ENCODE results near the gene FCRL6. TPM values are rescaled to one million over a fixed set of nuclear protein-coding genes. Genes with fewer than 3 reads are reported as not detected.

Gene FCRL6
- total RNA-seq (0.33 TPM), polyA plus RNA-seq (0.57 TPM)
- long read RNA-seq, donor 1, result 0 reads
- long read RNA-seq, donor 2, result 0 reads
- long read RNA-seq, donor 3, result 0 reads
- long read RNA-seq, donor 4, result 0 reads
- long read RNA-seq, donor 5, result 0 reads
- long read RNA-seq, donor 6, result 0 reads
- long read RNA-seq, donor 7, result 0 reads
- long read RNA-seq, donor 8, result 0 reads
- long read RNA-seq, donor 9, result 0 reads
- long read RNA-seq, donor 10, result 0 reads

- no peaks in the 10 kb centered on the region for H3K9me3 ChIP-seq (ENCODE audit: control insufficient read depth in 2 of 2, insufficient read depth in 1 of 2, low read length in 1 of 2)
- H3K4me1 ChIP-seq (ENCODE audit: control insufficient read depth in 2 of 2, insufficient read depth in 2 of 2, low read length in 2 of 2), result peaks cover 14 to 16% of the 10 kb centered on the region in 2 donors
- WGBS, result 95% methylated on average over 8 of the region's 8 CpGs
- H3K27me3 ChIP-seq (ENCODE audit: control insufficient read depth in 2 of 2, insufficient read depth in 1 of 2, low read length in 1 of 2), result peaks cover 0 to 5% of the 10 kb centered on the region in 2 donors
- no peak within 1 kb of the TSS for H3K27ac ChIP-seq (ENCODE audit: low read depth in 1 of 2, low read length in 1 of 2)
- no peaks in the 10 kb centered on the region for H3K36me3 ChIP-seq (ENCODE audit: control insufficient read depth in 2 of 2, insufficient read depth in 2 of 2, low read length in 1 of 2)
- H3K4me3 ChIP-seq (ENCODE audit: low read length in 2 of 2), result no peak within 1 kb of the TSS
- DNase-seq (ENCODE audit: low read depth in 6 of 9, low spot score in 9 of 9), result no peak
Observed at GRCh38 chr1:159802111-159802510, at the start of gene FCRL6. Gene FCRL6 (plus strand): TSS chr1:159802360. CDS start chr1:159802425, 65 bp downstream.

- Histone ChIP-seq H3K36me3 (ENCODE audit: control insufficient read depth in 2 of 2, insufficient read depth in 2 of 2, low read length in 1 of 2) (no peaks in the 10 kb centered on the region), H3K27me3 (ENCODE audit: control insufficient read depth in 2 of 2, insufficient read depth in 1 of 2, low read length in 1 of 2) (no peaks in the 10 kb centered on the region), H3K27ac (ENCODE audit: low read depth in 1 of 2, low read length in 1 of 2) (no peak overlapping the region), H3K4me3 (ENCODE audit: low read length in 2 of 2) (no peak overlapping the region), H3K4me1 (ENCODE audit: control insufficient read depth in 2 of 2, insufficient read depth in 2 of 2, low read length in 2 of 2) (no peaks in the 10 kb centered on the region), H3K9me3 (ENCODE audit: control insufficient read depth in 2 of 2, insufficient read depth in 1 of 2, low read length in 1 of 2) (no peaks in the 10 kb centered on the region)
- WGBS, result 95% methylated on average over 4 of the region's 4 CpGs
- no peak for DNase-seq (ENCODE audit: low read depth in 6 of 9, low spot score in 9 of 9)
Observed at GRCh38 chr1:159753386-159753785, 48.8 kb upstream of the FCRL6 start.

- no peak for DNase-seq (ENCODE audit: low read depth in 6 of 9, low spot score in 9 of 9)
- 87% methylated on average over 3 of the region's 3 CpGs for WGBS
Observed at GRCh38 chr1:159755451-159756007, 46.6 kb upstream of the FCRL6 start.

GRCh38 chr1:159756397-159756796, 45.8 kb upstream of the FCRL6 start:
- Histone ChIP-seq H3K27me3 (ENCODE audit: control insufficient read depth in 2 of 2, insufficient read depth in 1 of 2, low read length in 1 of 2) (no peaks in the 10 kb centered on the region), H3K9me3 (ENCODE audit: control insufficient read depth in 2 of 2, insufficient read depth in 1 of 2, low read length in 1 of 2) (no peaks in the 10 kb centered on the region), H3K36me3 (ENCODE audit: control insufficient read depth in 2 of 2, insufficient read depth in 2 of 2, low read length in 1 of 2) (no peaks in the 10 kb centered on the region), H3K27ac (ENCODE audit: low read depth in 1 of 2, low read length in 1 of 2) (no peak overlapping the region), H3K4me1 (ENCODE audit: control insufficient read depth in 2 of 2, insufficient read depth in 2 of 2, low read length in 2 of 2) (no peaks in the 10 kb centered on the region), H3K4me3 (ENCODE audit: low read length in 2 of 2) (no peak overlapping the region)
- DNase-seq (ENCODE audit: low read depth in 6 of 9, low spot score in 9 of 9), result no peak

More at GRCh38 chr1:159755451-159756007, 46.6 kb upstream of the FCRL6 start:
- no peaks in the 10 kb centered on the region for H3K36me3 ChIP-seq (ENCODE audit: control insufficient read depth in 2 of 2, insufficient read depth in 2 of 2, low read length in 1 of 2)
- no peaks in the 10 kb centered on the region for H3K27me3 ChIP-seq (ENCODE audit: control insufficient read depth in 2 of 2, insufficient read depth in 1 of 2, low read length in 1 of 2)
- no peaks in the 10 kb centered on the region for H3K4me1 ChIP-seq (ENCODE audit: control insufficient read depth in 2 of 2, insufficient read depth in 2 of 2, low read length in 2 of 2)
- H3K9me3 ChIP-seq (ENCODE audit: control insufficient read depth in 2 of 2, insufficient read depth in 1 of 2, low read length in 1 of 2), result no peaks in the 10 kb centered on the region
- no peak overlapping the region for H3K27ac ChIP-seq (ENCODE audit: low read depth in 1 of 2, low read length in 1 of 2)
- no peak overlapping the region for H3K4me3 ChIP-seq (ENCODE audit: low read length in 2 of 2)

GRCh38 chr1:159763686-159764085, 38.5 kb upstream of the FCRL6 start:
- H3K27me3 ChIP-seq (ENCODE audit: control insufficient read depth in 2 of 2, insufficient read depth in 1 of 2, low read length in 1 of 2), result no peaks in the 10 kb centered on the region
- no peak overlapping the region for H3K27ac ChIP-seq (ENCODE audit: low read depth in 1 of 2, low read length in 1 of 2)
- 29% methylated on average over 1 of the region's 1 CpG for WGBS
- no peak overlapping the region for H3K4me3 ChIP-seq (ENCODE audit: low read length in 2 of 2)
- H3K4me1 ChIP-seq (ENCODE audit: control insufficient read depth in 2 of 2, insufficient read depth in 2 of 2, low read length in 2 of 2), result no peaks in the 10 kb centered on the region
- no peaks in the 10 kb centered on the region for H3K9me3 ChIP-seq (ENCODE audit: control insufficient read depth in 2 of 2, insufficient read depth in 1 of 2, low read length in 1 of 2)
- DNase-seq (ENCODE audit: low read depth in 6 of 9, low spot score in 9 of 9), result no peak
- no peaks in the 10 kb centered on the region for H3K36me3 ChIP-seq (ENCODE audit: control insufficient read depth in 2 of 2, insufficient read depth in 2 of 2, low read length in 1 of 2)

- Histone ChIP-seq H3K4me1 (ENCODE audit: control insufficient read depth in 2 of 2, insufficient read depth in 2 of 2, low read length in 2 of 2) (no peaks in the 10 kb centered on the region), H3K27me3 (ENCODE audit: control insufficient read depth in 2 of 2, insufficient read depth in 1 of 2, low read length in 1 of 2) (no peaks in the 10 kb centered on the region), H3K9me3 (ENCODE audit: control insufficient read depth in 2 of 2, insufficient read depth in 1 of 2, low read length in 1 of 2) (no peaks in the 10 kb centered on the region), H3K36me3 (ENCODE audit: control insufficient read depth in 2 of 2, insufficient read depth in 2 of 2, low read length in 1 of 2) (no peaks in the 10 kb centered on the region), H3K4me3 (ENCODE audit: low read length in 2 of 2) (no peak overlapping the region), H3K27ac (ENCODE audit: low read depth in 1 of 2, low read length in 1 of 2) (no peak overlapping the region)
- WGBS, result 99% methylated on average over 3 of the region's 3 CpGs
- DNase-seq (ENCODE audit: low read depth in 6 of 9, low spot score in 9 of 9), result no peak
Observed at GRCh38 chr1:159765806-159766205, 36.4 kb upstream of the FCRL6 start.

- no peaks in the 10 kb centered on the region for H3K4me1 ChIP-seq (ENCODE audit: control insufficient read depth in 2 of 2, insufficient read depth in 2 of 2, low read length in 2 of 2)
- H3K4me3 ChIP-seq (ENCODE audit: low read length in 2 of 2), result no peak overlapping the region
- H3K27ac ChIP-seq (ENCODE audit: low read depth in 1 of 2, low read length in 1 of 2), result no peak overlapping the region
- peaks cover 0 to 3% of the 10 kb centered on the region in 2 donors for H3K27me3 ChIP-seq (ENCODE audit: control insufficient read depth in 2 of 2, insufficient read depth in 1 of 2, low read length in 1 of 2)
- WGBS, result 99% methylated on average over 2 of the region's 2 CpGs
- no peaks in the 10 kb centered on the region for H3K9me3 ChIP-seq (ENCODE audit: control insufficient read depth in 2 of 2, insufficient read depth in 1 of 2, low read length in 1 of 2)
- no peaks in the 10 kb centered on the region for H3K36me3 ChIP-seq (ENCODE audit: control insufficient read depth in 2 of 2, insufficient read depth in 2 of 2, low read length in 1 of 2)
- no peak for DNase-seq (ENCODE audit: low read depth in 6 of 9, low spot score in 9 of 9)
Observed at GRCh38 chr1:159771127-159771895, 30.8 kb upstream of the FCRL6 start.

GRCh38 chr1:159774465-159774864, 27.7 kb upstream of the FCRL6 start:
- H3K36me3 ChIP-seq (ENCODE audit: control insufficient read depth in 2 of 2, insufficient read depth in 2 of 2, low read length in 1 of 2), result no peaks in the 10 kb centered on the region
- WGBS, result 93% methylated on average over 2 of the region's 2 CpGs
- no peak overlapping the region for H3K4me3 ChIP-seq (ENCODE audit: low read length in 2 of 2)
- H3K27me3 ChIP-seq (ENCODE audit: control insufficient read depth in 2 of 2, insufficient read depth in 1 of 2, low read length in 1 of 2), result peaks cover 0 to 5% of the 10 kb centered on the region in 2 donors
- no peaks in the 10 kb centered on the region for H3K4me1 ChIP-seq (ENCODE audit: control insufficient read depth in 2 of 2, insufficient read depth in 2 of 2, low read length in 2 of 2)
- DNase-seq (ENCODE audit: low read depth in 6 of 9, low spot score in 9 of 9), result no peak
- H3K9me3 ChIP-seq (ENCODE audit: control insufficient read depth in 2 of 2, insufficient read depth in 1 of 2, low read length in 1 of 2), result no peaks in the 10 kb centered on the region
- no peak overlapping the region for H3K27ac ChIP-seq (ENCODE audit: low read depth in 1 of 2, low read length in 1 of 2)

GRCh38 chr1:159775716-159776115, 26.4 kb upstream of the FCRL6 start:
- H3K9me3 ChIP-seq (ENCODE audit: control insufficient read depth in 2 of 2, insufficient read depth in 1 of 2, low read length in 1 of 2), result no peaks in the 10 kb centered on the region
- peaks cover 0 to 9% of the 10 kb centered on the region in 2 donors for H3K27me3 ChIP-seq (ENCODE audit: control insufficient read depth in 2 of 2, insufficient read depth in 1 of 2, low read length in 1 of 2)
- H3K4me3 ChIP-seq (ENCODE audit: low read length in 2 of 2), result no peak overlapping the region
- H3K4me1 ChIP-seq (ENCODE audit: control insufficient read depth in 2 of 2, insufficient read depth in 2 of 2, low read length in 2 of 2), result peaks cover 0 to 5% of the 10 kb centered on the region in 2 donors
- H3K36me3 ChIP-seq (ENCODE audit: control insufficient read depth in 2 of 2, insufficient read depth in 2 of 2, low read length in 1 of 2), result no peaks in the 10 kb centered on the region
- DNase-seq (ENCODE audit: low read depth in 6 of 9, low spot score in 9 of 9), result no peak
- no peak overlapping the region for H3K27ac ChIP-seq (ENCODE audit: low read depth in 1 of 2, low read length in 1 of 2)
- WGBS, result 89% methylated on average over 2 of the region's 2 CpGs
